ENCODE data around the gene CTRB1.

GRCh38 chr16:75233611-75233938, 14.8 kb downstream of the CTRB1 start:
- TF ChIP-seq, protein P1, sequence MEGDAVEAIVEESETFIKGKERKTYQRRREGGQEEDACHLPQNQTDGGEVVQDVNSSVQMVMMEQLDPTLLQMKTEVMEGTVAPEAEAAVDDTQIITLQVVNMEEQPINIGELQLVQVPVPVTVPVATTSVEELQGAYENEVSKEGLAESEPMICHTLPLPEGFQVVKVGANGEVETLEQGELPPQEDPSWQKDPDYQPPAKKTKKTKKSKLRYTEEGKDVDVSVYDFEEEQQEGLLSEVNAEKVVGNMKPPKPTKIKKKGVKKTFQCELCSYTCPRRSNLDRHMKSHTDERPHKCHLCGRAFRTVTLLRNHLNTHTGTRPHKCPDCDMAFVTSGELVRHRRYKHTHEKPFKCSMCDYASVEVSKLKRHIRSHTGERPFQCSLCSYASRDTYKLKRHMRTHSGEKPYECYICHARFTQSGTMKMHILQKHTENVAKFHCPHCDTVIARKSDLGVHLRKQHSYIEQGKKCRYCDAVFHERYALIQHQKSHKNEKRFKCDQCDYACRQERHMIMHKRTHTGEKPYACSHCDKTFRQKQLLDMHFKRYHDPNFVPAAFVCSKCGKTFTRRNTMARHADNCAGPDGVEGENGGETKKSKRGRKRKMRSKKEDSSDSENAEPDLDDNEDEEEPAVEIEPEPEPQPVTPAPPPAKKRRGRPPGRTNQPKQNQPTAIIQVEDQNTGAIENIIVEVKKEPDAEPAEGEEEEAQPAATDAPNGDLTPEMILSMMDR (IDR thresholded peaks at IDR 0.05) = no peak
- TF ChIP-seq POLR2A (IDR thresholded peaks at IDR 0.05) = no peak

All from thyroid gland (tissue), 4 donors.